HCT116 (cell line): ENCODE data around the gene BCL2L15. TPM values are rescaled to one million over a fixed set of nuclear protein-coding genes. Genes with fewer than 3 reads are reported as not detected.

Experiments used
- ATAC-seq: fragments of 200-7000 bp; cut with Tn5 transposase; 2 replicates; pipeline ENCODE4 v1.9.1; 2020; ENCODE audit warnings: mild to moderate bottlenecking, moderate library complexity
- BruUV-seq: library from RNA; stranded (reverse); fragments of 400-500 nt; replicated peaks from 2 replicates; lab custom pipeline; 2021; lab: Mats Ljungman, UMichigan
- CTCF ChIA-PET: fragments of 300-600 bp; sonication (Branson Sonifier 250); formaldehyde crosslinking; loops from one replicate; lab custom pipeline; 2021; ENCODE audit warnings: antibody characterized with exemption; lab: Charles Lee
- POLR2A ChIA-PET: fragments of 300-600, 350-600 bp; sonication (Branson Sonifier 250); formaldehyde crosslinking; loops from one replicate; lab custom pipeline; 2021; ENCODE audit warnings: antibody characterized with exemption; lab: Charles Lee
- RAD21 ChIA-PET, 2 experiments: fragments of 300-600 bp; sonication (Branson Sonifier 250); formaldehyde crosslinking; loops; one replicate each; lab custom pipeline; 2023; ENCODE audit warnings: low total read pairs in 2 of 2; ENCODE audit not compliant: uncharacterized antibody in 2 of 2, unreplicated experiment in 2 of 2, low non-redundant PET in 1 of 2; lab: Charles Lee
- DNase-seq: peaks from one replicate; pipeline ENCODE4 v3.0.0-alpha.2; 2010; ENCODE audit warnings: low read depth, low spot score
- H2AFZ ChIP-seq: fragments of 200-600 bp; shearing (Covaris generic), sonication (generic); 2 replicates; pipeline ENCODE4 v1.6.1; 2017; ENCODE audit warnings: low read depth, mixed run types, mixed read lengths, antibody characterized with exemption, low read length; ENCODE audit not compliant: poor library complexity, severe bottlenecking
- H3K27ac ChIP-seq: 2 replicates; pipeline ENCODE4 v1.5.1; 2012; ENCODE audit warnings: low read depth, low read length
- H3K27me3 ChIP-seq: fragments of 200-600 bp; sonication (generic); 2 replicates; pipeline ENCODE4 v1.6.1; 2016; ENCODE audit warnings: mixed run types, low read length, mixed read lengths; ENCODE audit not compliant: insufficient read depth
- H3K36me3 ChIP-seq, 2 experiments: fragments of 200-500 bp in 1 of 2; fragments of 200-600 bp in 1 of 2; sonication (Bioruptor generic) in 1 of 2; sonication (generic) in 1 of 2; 2 replicates each; pipeline versions ENCODE4 v1.5.1 to v1.6.1; 2014 to 2016; ENCODE audit warnings: low read length in 2 of 2, inconsistent platforms in 1 of 2, mixed read lengths in 1 of 2, mixed run types in 1 of 2; ENCODE audit not compliant: insufficient read depth in 2 of 2, control insufficient read depth in 1 of 2
- H3K4me1 ChIP-seq, 2 experiments: fragments of 200-600 bp in 1 of 2; sonication (generic) in 1 of 2; 2 replicates each; pipeline versions ENCODE4 v1.5.1 to v1.6.1; 2012 to 2017; ENCODE audit warnings: low read length in 2 of 2, inconsistent platforms in 1 of 2, mild to moderate bottlenecking in 1 of 2, mixed read lengths in 1 of 2, mixed run types in 1 of 2, moderate library complexity in 1 of 2; ENCODE audit not compliant: insufficient read depth in 2 of 2, control insufficient read depth in 1 of 2
- H3K4me2 ChIP-seq: fragments of 200-600 bp; sonication (generic); 2 replicates; pipeline ENCODE4 v1.6.1; 2017; ENCODE audit warnings: mixed run types, low read length, mixed read lengths
- H3K4me3 ChIP-seq, 2 experiments: fragments of 200-600 bp in 1 of 2; sonication (generic) in 1 of 2; replicated peaks in 1 of 2; 2 replicates each; pipeline ENCODE4 v1.5.1; 2011 to 2016; ENCODE audit warnings: low read length in 2 of 2, control low read depth in 1 of 2, low read depth in 1 of 2, mild to moderate bottlenecking in 1 of 2, mixed read lengths in 1 of 2, mixed run types in 1 of 2
- H3K79me2 ChIP-seq: fragments of 200-600 bp; sonication (generic); 2 replicates; pipeline ENCODE4 v1.6.1; 2017; ENCODE audit warnings: mild to moderate bottlenecking, mixed run types, low read length, moderate library complexity, mixed read lengths; ENCODE audit not compliant: insufficient read depth
- H3K9ac ChIP-seq: fragments of 200-600 bp; sonication (generic); 2 replicates; pipeline ENCODE4 v1.6.1; 2016; ENCODE audit warnings: low read length, mixed read lengths
- H3K9me2 ChIP-seq: fragments of 200-600 bp; sonication (generic), shearing (Covaris generic); 2 replicates; pipeline ENCODE4 v1.6.1; 2017; ENCODE audit warnings: mixed run types, mild to moderate bottlenecking, moderate library complexity; ENCODE audit not compliant: insufficient read depth
- H3K9me3 ChIP-seq, 2 experiments: fragments of 200-500 bp in 1 of 2; fragments of 200-600 bp in 1 of 2; sonication (Bioruptor generic) in 1 of 2; sonication (generic) in 1 of 2; 2 replicates each; pipeline ENCODE4 v1.6.1; 2014 to 2017; ENCODE audit warnings: low read length in 2 of 2, mixed read lengths in 2 of 2, inconsistent platforms in 1 of 2, low read depth in 1 of 2, mild to moderate bottlenecking in 1 of 2, mixed run types in 1 of 2, moderate library complexity in 1 of 2; ENCODE audit not compliant: control insufficient read depth in 1 of 2, insufficient read depth in 1 of 2
- H4K20me1 ChIP-seq: fragments of 200-600 bp; sonication (generic), shearing (Covaris generic); 2 replicates; pipeline ENCODE4 v1.6.1; 2017; ENCODE audit warnings: mixed run types, mild to moderate bottlenecking, moderate library complexity; ENCODE audit not compliant: insufficient read depth
- CBX3 ChIP-seq: IDR thresholded peaks from 2 replicates; pipeline ENCODE4 v1.6.1; 2012; ENCODE audit warnings: low read depth
- CEBPB ChIP-seq: IDR thresholded peaks from 2 replicates; pipeline ENCODE4 v1.6.1; 2012; ENCODE audit warnings: low read depth
- ELF1 ChIP-seq: IDR thresholded peaks from 2 replicates; pipeline ENCODE4 v1.6.1; 2012; ENCODE audit warnings: low read depth, borderline replicate concordance
- EZH2 ChIP-seq: fragments of 200-600 bp; sonication (generic); IDR thresholded peaks from 2 replicates; pipeline ENCODE4 v1.6.1; 2017; ENCODE audit warnings: antibody characterized with exemption, mixed run types
- EZH2phosphoT487 ChIP-seq: fragments of 200-600 bp; IDR thresholded peaks from 2 replicates; pipeline ENCODE4 v1.6.1; 2018; ENCODE audit warnings: antibody characterized with exemption, borderline replicate concordance
- POLR2A ChIP-seq: IDR thresholded peaks from 2 replicates; pipeline ENCODE4 v1.7.0; 2011; ENCODE audit warnings: borderline replicate concordance; ENCODE audit not compliant: insufficient read depth, insufficient read length; ENCODE audit errors: extremely low read depth
- SIN3A ChIP-seq: IDR thresholded peaks from 2 replicates; pipeline ENCODE4 v1.6.1; 2012; ENCODE audit warnings: low read depth
- SRF ChIP-seq: IDR thresholded peaks from 2 replicates; pipeline ENCODE4 v1.6.1; 2012; ENCODE audit warnings: low read depth
- TCF7L2 ChIP-seq: IDR thresholded peaks from 2 replicates; pipeline ENCODE4 v1.7.0; 2011; ENCODE audit warnings: borderline replicate concordance, inconsistent platforms; ENCODE audit not compliant: insufficient read depth, insufficient read length; ENCODE audit errors: extremely low read depth
- YY1 ChIP-seq: IDR thresholded peaks from 2 replicates; pipeline ENCODE4 v1.6.1; 2011; ENCODE audit warnings: low read length, low read depth, moderate library complexity, mild to moderate bottlenecking; ENCODE audit not compliant: insufficient replicate concordance; ENCODE audit errors: extremely low read depth
- ZNF274 ChIP-seq: fragments of 200-500 bp; sonication (Bioruptor generic); IDR thresholded peaks from 2 replicates; pipeline ENCODE4 v1.6.1; 2014; ENCODE audit warnings: mild to moderate bottlenecking, low read depth, low read length, inconsistent platforms
- intact Hi-C: fragments of 100-400 bp; cut with micrococcal nuclease; formaldehyde crosslinking; loops from 2 replicates; pipeline ENCODE4 v1.10.0; 2022
- total RNA-seq: library from RNA; stranded (reverse); gene quantifications from one replicate; pipeline ENCODE4 v1.2.1, GENCODE V29; 2021; ENCODE audit not compliant: unreplicated experiment
- TF ChIP-seq, protein P1 (sequence below): IDR thresholded peaks from 2 replicates; pipeline ENCODE4 v1.6.1; 2011; ENCODE audit warnings: mild to moderate bottlenecking, low read length, moderate library complexity; ENCODE audit not compliant: insufficient replicate concordance; ENCODE audit errors: extremely low read depth
- TF ChIP-seq, protein P2 (sequence below), 3 experiments: fragments of 200-600 bp in 1 of 3; sonication (generic) in 1 of 3; IDR thresholded peaks in 2 of 3; conservative IDR thresholded peaks in 1 of 3; 2 replicates each; pipeline ENCODE4 v1.5.1; 2012 to 2017; ENCODE audit warnings: low read depth in 2 of 3, low read length in 2 of 3, antibody characterized with exemption in 1 of 3, borderline replicate concordance in 1 of 3, control low read depth in 1 of 3, mild to moderate bottlenecking in 1 of 3, mixed read lengths in 1 of 3, mixed run types in 1 of 3, moderate library complexity in 1 of 3; ENCODE audit not compliant: insufficient read depth in 1 of 3
- TF ChIP-seq, protein P3 (sequence below): IDR thresholded peaks from 2 replicates; pipeline ENCODE4 v1.6.1; 2012; ENCODE audit warnings: low read depth

Gene BCL2L15
- total RNA-seq, 1 experiment from 2014 or later = 0.54 TPM

DNA sequence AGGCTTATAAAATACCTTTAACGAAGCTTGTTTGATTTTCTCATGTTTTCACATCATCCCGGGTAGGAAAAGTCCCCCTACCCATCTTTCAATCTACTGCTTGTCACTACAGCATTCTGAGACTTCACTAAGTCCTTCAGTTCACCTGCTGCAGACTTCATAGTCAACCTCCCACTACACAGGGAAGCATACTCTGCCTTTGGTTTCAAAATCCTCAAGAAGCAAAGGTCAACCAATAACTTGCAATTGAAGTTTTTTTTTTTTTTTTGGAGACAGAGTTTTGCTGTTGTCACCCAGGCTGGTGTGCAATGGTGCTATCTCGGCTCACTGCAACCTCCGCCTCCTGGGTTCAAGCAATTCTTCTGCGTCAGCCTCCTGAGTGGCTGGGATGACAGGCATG, 11.2 kb downstream of the BCL2L15 start (continued):
- TF ChIP-seq, protein P1, sequence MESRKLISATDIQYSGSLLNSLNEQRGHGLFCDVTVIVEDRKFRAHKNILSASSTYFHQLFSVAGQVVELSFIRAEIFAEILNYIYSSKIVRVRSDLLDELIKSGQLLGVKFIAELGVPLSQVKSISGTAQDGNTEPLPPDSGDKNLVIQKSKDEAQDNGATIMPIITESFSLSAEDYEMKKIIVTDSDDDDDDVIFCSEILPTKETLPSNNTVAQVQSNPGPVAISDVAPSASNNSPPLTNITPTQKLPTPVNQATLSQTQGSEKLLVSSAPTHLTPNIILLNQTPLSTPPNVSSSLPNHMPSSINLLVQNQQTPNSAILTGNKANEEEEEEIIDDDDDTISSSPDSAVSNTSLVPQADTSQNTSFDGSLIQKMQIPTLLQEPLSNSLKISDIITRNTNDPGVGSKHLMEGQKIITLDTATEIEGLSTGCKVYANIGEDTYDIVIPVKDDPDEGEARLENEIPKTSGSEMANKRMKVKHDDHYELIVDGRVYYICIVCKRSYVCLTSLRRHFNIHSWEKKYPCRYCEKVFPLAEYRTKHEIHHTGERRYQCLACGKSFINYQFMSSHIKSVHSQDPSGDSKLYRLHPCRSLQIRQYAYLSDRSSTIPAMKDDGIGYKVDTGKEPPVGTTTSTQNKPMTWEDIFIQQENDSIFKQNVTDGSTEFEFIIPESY = no peak

DNA sequence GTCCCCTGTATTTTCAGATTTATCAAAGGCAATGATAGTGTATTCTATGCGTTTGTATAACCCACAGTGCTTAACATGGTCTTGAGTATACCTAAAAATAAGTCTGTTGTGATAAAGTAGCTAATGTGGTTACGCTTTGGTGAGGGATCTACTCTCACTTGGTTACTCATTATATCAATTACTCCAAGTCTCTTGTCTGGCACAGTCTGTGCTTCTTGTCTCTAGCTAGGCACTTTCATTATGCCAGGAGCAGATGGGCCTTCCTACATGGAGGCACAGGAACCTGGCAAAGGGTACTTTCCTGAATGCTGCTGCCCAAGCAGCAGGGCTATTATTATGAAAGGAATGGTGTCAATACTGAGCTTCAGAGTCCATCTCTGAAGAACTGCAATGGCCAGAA, 11.7 kb downstream of the BCL2L15 start:
- BruUV-seq = no TSS peak
- no peaks in the 10 kb centered on the region for H3K79me2 ChIP-seq
- POLR2A ChIA-PET = no interaction called here

More for the DNA sequence above, 11.7 kb downstream of the BCL2L15 start:
- H3K36me3 ChIP-seq = no peaks in the 10 kb centered on the region
- no peak overlapping the region for H3K9ac ChIP-seq
- no peak overlapping the region for H3K4me3 ChIP-seq
- no peaks in the 10 kb centered on the region for H3K9me3 ChIP-seq
- no peak overlapping the region for H2AFZ ChIP-seq
- intact Hi-C loops = no loop called here
- RAD21 ChIA-PET = no interaction called here
- no peaks in the 10 kb centered on the region for H3K27me3 ChIP-seq
- no peak for TF ChIP-seq YY1
- TF ChIP-seq TCF7L2 = no peak
- no peak for TF ChIP-seq SRF
- TF ChIP-seq, protein P1 = no peak
- no peak for TF ChIP-seq SIN3A
- TF ChIP-seq ELF1 = no peak
- no peak for TF ChIP-seq CEBPB
- TF ChIP-seq ZNF274 = no peak
- TF ChIP-seq EZH2phosphoT487 = no peak
- TF ChIP-seq EZH2 = no peak
- TF ChIP-seq POLR2A = no peak
- TF ChIP-seq, protein P2, sequence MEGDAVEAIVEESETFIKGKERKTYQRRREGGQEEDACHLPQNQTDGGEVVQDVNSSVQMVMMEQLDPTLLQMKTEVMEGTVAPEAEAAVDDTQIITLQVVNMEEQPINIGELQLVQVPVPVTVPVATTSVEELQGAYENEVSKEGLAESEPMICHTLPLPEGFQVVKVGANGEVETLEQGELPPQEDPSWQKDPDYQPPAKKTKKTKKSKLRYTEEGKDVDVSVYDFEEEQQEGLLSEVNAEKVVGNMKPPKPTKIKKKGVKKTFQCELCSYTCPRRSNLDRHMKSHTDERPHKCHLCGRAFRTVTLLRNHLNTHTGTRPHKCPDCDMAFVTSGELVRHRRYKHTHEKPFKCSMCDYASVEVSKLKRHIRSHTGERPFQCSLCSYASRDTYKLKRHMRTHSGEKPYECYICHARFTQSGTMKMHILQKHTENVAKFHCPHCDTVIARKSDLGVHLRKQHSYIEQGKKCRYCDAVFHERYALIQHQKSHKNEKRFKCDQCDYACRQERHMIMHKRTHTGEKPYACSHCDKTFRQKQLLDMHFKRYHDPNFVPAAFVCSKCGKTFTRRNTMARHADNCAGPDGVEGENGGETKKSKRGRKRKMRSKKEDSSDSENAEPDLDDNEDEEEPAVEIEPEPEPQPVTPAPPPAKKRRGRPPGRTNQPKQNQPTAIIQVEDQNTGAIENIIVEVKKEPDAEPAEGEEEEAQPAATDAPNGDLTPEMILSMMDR (IDR thresholded peaks at IDR 0.05 in 2 of 3, conservative IDR thresholded peaks at IDR 0.05 in 1 of 3; ENCODE audit: borderline replicate concordance in 1 of 3, insufficient read depth in 1 of 3, low read depth in 2 of 3, low read length in 2 of 3) = no peak
- TF ChIP-seq, protein P3, sequence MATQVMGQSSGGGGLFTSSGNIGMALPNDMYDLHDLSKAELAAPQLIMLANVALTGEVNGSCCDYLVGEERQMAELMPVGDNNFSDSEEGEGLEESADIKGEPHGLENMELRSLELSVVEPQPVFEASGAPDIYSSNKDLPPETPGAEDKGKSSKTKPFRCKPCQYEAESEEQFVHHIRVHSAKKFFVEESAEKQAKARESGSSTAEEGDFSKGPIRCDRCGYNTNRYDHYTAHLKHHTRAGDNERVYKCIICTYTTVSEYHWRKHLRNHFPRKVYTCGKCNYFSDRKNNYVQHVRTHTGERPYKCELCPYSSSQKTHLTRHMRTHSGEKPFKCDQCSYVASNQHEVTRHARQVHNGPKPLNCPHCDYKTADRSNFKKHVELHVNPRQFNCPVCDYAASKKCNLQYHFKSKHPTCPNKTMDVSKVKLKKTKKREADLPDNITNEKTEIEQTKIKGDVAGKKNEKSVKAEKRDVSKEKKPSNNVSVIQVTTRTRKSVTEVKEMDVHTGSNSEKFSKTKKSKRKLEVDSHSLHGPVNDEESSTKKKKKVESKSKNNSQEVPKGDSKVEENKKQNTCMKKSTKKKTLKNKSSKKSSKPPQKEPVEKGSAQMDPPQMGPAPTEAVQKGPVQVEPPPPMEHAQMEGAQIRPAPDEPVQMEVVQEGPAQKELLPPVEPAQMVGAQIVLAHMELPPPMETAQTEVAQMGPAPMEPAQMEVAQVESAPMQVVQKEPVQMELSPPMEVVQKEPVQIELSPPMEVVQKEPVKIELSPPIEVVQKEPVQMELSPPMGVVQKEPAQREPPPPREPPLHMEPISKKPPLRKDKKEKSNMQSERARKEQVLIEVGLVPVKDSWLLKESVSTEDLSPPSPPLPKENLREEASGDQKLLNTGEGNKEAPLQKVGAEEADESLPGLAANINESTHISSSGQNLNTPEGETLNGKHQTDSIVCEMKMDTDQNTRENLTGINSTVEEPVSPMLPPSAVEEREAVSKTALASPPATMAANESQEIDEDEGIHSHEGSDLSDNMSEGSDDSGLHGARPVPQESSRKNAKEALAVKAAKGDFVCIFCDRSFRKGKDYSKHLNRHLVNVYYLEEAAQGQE = no peak
- no peak for TF ChIP-seq CBX3
- H4K20me1 ChIP-seq = no peaks in the 10 kb centered on the region
- no peak overlapping the region for H3K4me2 ChIP-seq
- H3K27ac ChIP-seq = no peak overlapping the region
- DNase-seq = no peak
- ATAC-seq = no peak
- no peaks in the 10 kb centered on the region for H3K9me2 ChIP-seq
- H3K4me1 ChIP-seq = peaks cover 0 to 7% of the 10 kb centered on the region in 2 experiments; a peak in 1 of 4 replicates
- CTCF ChIA-PET = no interaction called here
